Loucy (cell line): Measurements from ENCODE around the gene RNPS1.

Source experiments
- CTCF ChIP-seq: fragments of 200-600 bp; sonication (generic); conservative IDR thresholded peaks from 2 replicates; pipeline ENCODE4 v1.5.1; 2014; ENCODE audit warnings: mild to moderate bottlenecking, antibody characterized with exemption, low read length
- EZH2phosphoT487 ChIP-seq: fragments of 200-600 bp; IDR thresholded peaks from 2 replicates; pipeline ENCODE4 v1.6.1; 2018; ENCODE audit warnings: antibody characterized with exemption, mild to moderate bottlenecking, moderate library complexity, borderline replicate concordance

GRCh38 chr16:2244926-2245795 lies 22.8 kb downstream of the RNPS1 start:
- TF ChIP-seq CTCF = no peak
- TF ChIP-seq EZH2phosphoT487 = no peak
